ENCODE results near the gene PLEKHG4.

The PLEKHG4 gene

GRCh38 chr16:67279296-67280089, at the start of gene PLEKHG4:
TSS of gene PLEKHG4 (plus strand) at chr16:67279532. CDS start at chr16:67280045, 513 bp downstream.
- peak; percentile 76 for DNase-seq

GRCh38 chr16:67229906-67230808, 49.2 kb upstream of the PLEKHG4 start:
- DNase-seq = no peak

- no peak for DNase-seq
Measured at GRCh38 chr16:67230809-67231660, 48.3 kb upstream of the PLEKHG4 start.

- DNase-seq = no peak
Measured at GRCh38 chr16:67233596-67233995, 45.7 kb upstream of the PLEKHG4 start.

- no peak for DNase-seq
Measured at GRCh38 chr16:67234180-67234597, 45.1 kb upstream of the PLEKHG4 start.

GRCh38 chr16:67235816-67236562, 43.3 kb upstream of the PLEKHG4 start:
- DNase-seq = no peak

GRCh38 chr16:67236563-67237395, 42.6 kb upstream of the PLEKHG4 start:
- peak; percentile 49 for DNase-seq

GRCh38 chr16:67237396-67238277, 41.7 kb upstream of the PLEKHG4 start:
- no peak for DNase-seq

GRCh38 chr16:67238278-67238575, 41.1 kb upstream of the PLEKHG4 start:
- no peak for DNase-seq

- DNase-seq = no peak
Measured at GRCh38 chr16:67238806-67239470, 40.4 kb upstream of the PLEKHG4 start.

GRCh38 chr16:67240506-67240905, 38.8 kb upstream of the PLEKHG4 start:
- DNase-seq = no peak

- DNase-seq = no peak
Measured at GRCh38 chr16:67241008-67241900, 38.1 kb upstream of the PLEKHG4 start.

- DNase-seq = no peak
Measured at GRCh38 chr16:67242138-67242730, 37.1 kb upstream of the PLEKHG4 start.

GRCh38 chr16:67243481-67243880, 35.9 kb upstream of the PLEKHG4 start:
- no peak for DNase-seq

GRCh38 chr16:67244387-67245185, 34.7 kb upstream of the PLEKHG4 start:
- DNase-seq = no peak

- DNase-seq = no peak
Measured at GRCh38 chr16:67245186-67245585, 34.1 kb upstream of the PLEKHG4 start.

- DNase-seq = peak; percentile 33
Measured at GRCh38 chr16:67245674-67246080, 33.7 kb upstream of the PLEKHG4 start.
